Fibroblast of lung (primary cell): ENCODE measurements around the gene RFK. TPM values are rescaled to one million over a fixed set of nuclear protein-coding genes. Genes with fewer than 3 reads are reported as not detected.

Experiments
- DNase-seq, 2 donors: peaks; one replicate each; pipeline versions ENCODE4 v3.0.0 to v3.0.0-alpha.2; 2010; ENCODE audit warnings: low read depth in 2 of 2
- H2AFZ ChIP-seq: 2 replicates; pipeline ENCODE4 v1.5.1; 2012; ENCODE audit warnings: low read length, control low read depth, inconsistent platforms
- H3K27ac ChIP-seq: 2 replicates; pipeline ENCODE4 v1.5.1; 2011; ENCODE audit warnings: low read length, control low read depth; ENCODE audit not compliant: insufficient read depth
- H3K27me3 ChIP-seq: 2 replicates; pipeline ENCODE4 v1.5.1; 2011; ENCODE audit warnings: mild to moderate bottlenecking, low read length; ENCODE audit not compliant: control insufficient read depth, insufficient read depth
- H3K36me3 ChIP-seq: 2 replicates; pipeline ENCODE4 v1.5.1; 2011; ENCODE audit warnings: low read length; ENCODE audit not compliant: control insufficient read depth, insufficient read depth
- H3K4me1 ChIP-seq: 2 replicates; pipeline ENCODE4 v1.5.1; 2011; ENCODE audit warnings: low read length; ENCODE audit not compliant: control insufficient read depth, insufficient read depth; ENCODE audit errors: extremely low read depth
- H3K4me2 ChIP-seq: 2 replicates; pipeline ENCODE4 v1.5.1; 2011; ENCODE audit warnings: low read length, control low read depth; ENCODE audit not compliant: insufficient read depth; ENCODE audit errors: extremely low read depth
- H3K4me3 ChIP-seq, 4 experiments: fragments of 200-600 bp in 1 of 4; sonication (generic) in 1 of 4; replicated peaks in 1 of 4; 2 replicates each; pipeline ENCODE4 v1.5.1; 2011 to 2016; ENCODE audit warnings: low read length in 4 of 4, low read depth in 3 of 4, mild to moderate bottlenecking in 3 of 4, control low read depth in 2 of 4, inconsistent platforms in 1 of 4, mixed read lengths in 1 of 4; ENCODE audit not compliant: insufficient read depth in 1 of 4; ENCODE audit errors: control extremely low read depth in 1 of 4
- H3K79me2 ChIP-seq: 2 replicates; pipeline ENCODE4 v1.5.1; 2012; ENCODE audit warnings: mild to moderate bottlenecking, low read length, inconsistent platforms; ENCODE audit not compliant: control insufficient read depth, insufficient read depth
- H3K9ac ChIP-seq: 2 replicates; pipeline ENCODE4 v1.5.1; 2011; ENCODE audit warnings: mild to moderate bottlenecking, low read length, control low read depth; ENCODE audit not compliant: insufficient read depth
- H3K9me3 ChIP-seq: 2 replicates; pipeline ENCODE4 v1.5.1; 2012; ENCODE audit warnings: low read depth, low read length; ENCODE audit not compliant: control insufficient read depth, insufficient read depth
- H4K20me1 ChIP-seq: 2 replicates; pipeline ENCODE4 v1.5.1; 2011; ENCODE audit warnings: low read length; ENCODE audit not compliant: control insufficient read depth, insufficient read depth; ENCODE audit errors: extremely low read depth
- EZH2 ChIP-seq: IDR thresholded peaks from 2 replicates; pipeline ENCODE4 v1.5.1; 2012; ENCODE audit warnings: low read length, control low read depth, mild to moderate bottlenecking; ENCODE audit errors: missing control alignments
- polyA plus RNA-seq, 2 donors: library from polyadenylated mRNA; depleted of rRNA in 1 of 2; stranded (reverse) in 1 of 2; unstranded in 1 of 2; fragments of >200 nt; gene quantifications; 2 replicates each; pipeline ENCODE4 v1.2.1, GENCODE V29; 2011 to 2012; ENCODE audit warnings: missing spikeins in 1 of 2
- total RNA-seq: library from RNA; depleted of rRNA; stranded (reverse); fragments of >200 nt; gene quantifications from 2 replicates; pipeline ENCODE4 v1.2.1, GENCODE V29; 2014
- TF ChIP-seq, protein P1 (sequence below), 2 donors: IDR thresholded peaks in 1 of 2; conservative IDR thresholded peaks in 1 of 2; 1 replicate in 1 of 2; 2 replicates in 1 of 2; pipeline ENCODE4 v1.5.1; 2011 to 2012; ENCODE audit warnings: low read length in 2 of 2, control low read depth in 1 of 2, inconsistent platforms in 1 of 2, low read depth in 1 of 2, mild to moderate bottlenecking in 1 of 2

Gene RFK
- total and polyA plus RNA-seq, 2 donors (not counting 1 experiment from before 2014, with no cell fraction given) = 22.8 to 27.5 TPM

GRCh38 chr9:76371901-76372300 lies 22.3 kb downstream of the RFK start:
- Histone ChIP-seq H3K36me3 (no peaks in the 10 kb centered on the region), H2AFZ (no peak overlapping the region), H3K4me3 (no peak overlapping the region), H3K4me2 (no peak overlapping the region), H3K9me3 (no peaks in the 10 kb centered on the region), H3K27ac (no peak overlapping the region), H4K20me1 (no peaks in the 10 kb centered on the region), H3K79me2 (no peaks in the 10 kb centered on the region), H3K9ac (no peak overlapping the region), H3K4me1 (peaks cover 13% of the 10 kb centered on the region), H3K27me3 (no peaks in the 10 kb centered on the region)
- no peak for TF ChIP-seq EZH2
- TF ChIP-seq, protein P1, sequence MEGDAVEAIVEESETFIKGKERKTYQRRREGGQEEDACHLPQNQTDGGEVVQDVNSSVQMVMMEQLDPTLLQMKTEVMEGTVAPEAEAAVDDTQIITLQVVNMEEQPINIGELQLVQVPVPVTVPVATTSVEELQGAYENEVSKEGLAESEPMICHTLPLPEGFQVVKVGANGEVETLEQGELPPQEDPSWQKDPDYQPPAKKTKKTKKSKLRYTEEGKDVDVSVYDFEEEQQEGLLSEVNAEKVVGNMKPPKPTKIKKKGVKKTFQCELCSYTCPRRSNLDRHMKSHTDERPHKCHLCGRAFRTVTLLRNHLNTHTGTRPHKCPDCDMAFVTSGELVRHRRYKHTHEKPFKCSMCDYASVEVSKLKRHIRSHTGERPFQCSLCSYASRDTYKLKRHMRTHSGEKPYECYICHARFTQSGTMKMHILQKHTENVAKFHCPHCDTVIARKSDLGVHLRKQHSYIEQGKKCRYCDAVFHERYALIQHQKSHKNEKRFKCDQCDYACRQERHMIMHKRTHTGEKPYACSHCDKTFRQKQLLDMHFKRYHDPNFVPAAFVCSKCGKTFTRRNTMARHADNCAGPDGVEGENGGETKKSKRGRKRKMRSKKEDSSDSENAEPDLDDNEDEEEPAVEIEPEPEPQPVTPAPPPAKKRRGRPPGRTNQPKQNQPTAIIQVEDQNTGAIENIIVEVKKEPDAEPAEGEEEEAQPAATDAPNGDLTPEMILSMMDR (conservative IDR thresholded peaks at IDR 0.05 in 1 of 2, IDR thresholded peaks at IDR 0.05 in 1 of 2; ENCODE audit: low read depth in 1 of 2, low read length in 2 of 2) = no peak
- peak; percentile 30 to 80 for DNase-seq

DNA sequence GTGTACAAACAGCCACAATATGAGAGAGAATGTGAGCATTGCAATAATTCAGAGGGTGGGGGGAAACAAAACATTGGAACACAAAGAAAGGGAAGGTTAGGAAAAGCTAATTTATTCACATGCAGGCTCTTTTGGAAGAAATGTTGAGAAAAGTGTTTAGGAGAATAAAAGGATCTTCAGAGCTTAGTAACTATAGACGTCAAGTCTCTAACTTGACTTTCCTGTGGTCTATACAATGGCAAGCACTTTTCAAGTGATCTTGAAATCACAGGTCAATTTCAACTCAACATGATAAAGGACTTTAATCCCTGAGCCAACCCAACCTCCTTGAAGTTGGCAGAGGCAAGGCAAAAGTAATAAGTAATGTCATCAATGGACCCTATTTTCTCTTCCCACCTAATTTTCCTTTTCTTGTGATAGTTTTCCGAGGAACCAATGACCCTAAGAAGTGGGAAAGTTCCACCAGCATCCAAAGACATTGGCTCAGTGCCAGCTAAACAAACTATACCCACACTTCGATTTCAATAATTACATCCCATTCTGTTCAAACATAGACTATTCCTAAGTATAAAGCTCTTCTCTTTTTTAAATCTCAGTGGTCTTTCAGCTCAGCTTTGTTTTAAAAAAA lies 23.7 kb downstream of the RFK start:
- no peaks in the 10 kb centered on the region for H3K79me2 ChIP-seq
- no peak overlapping the region for H3K27ac ChIP-seq

GRCh38 chr9:76369583-76369982 lies 24.6 kb downstream of the RFK start:
- TF ChIP-seq, protein P1 (conservative IDR thresholded peaks at IDR 0.05 in 1 of 2, IDR thresholded peaks at IDR 0.05 in 1 of 2; ENCODE audit: low read depth in 1 of 2, low read length in 2 of 2) = no peak
- no peak for TF ChIP-seq EZH2
- DNase-seq = peak; percentile 60 to 86
- no peak overlapping the region for H3K9ac ChIP-seq
- no peaks in the 10 kb centered on the region for H3K36me3 ChIP-seq
- H3K4me2 ChIP-seq = no peak overlapping the region
- no peak overlapping the region for H2AFZ ChIP-seq
- H3K27ac ChIP-seq = no peak overlapping the region
- peaks cover 8% of the 10 kb centered on the region for H3K4me1 ChIP-seq
- H3K79me2 ChIP-seq = no peaks in the 10 kb centered on the region
- H3K4me3 ChIP-seq = no peak overlapping the region
- H3K9me3 ChIP-seq = no peaks in the 10 kb centered on the region
- no peaks in the 10 kb centered on the region for H4K20me1 ChIP-seq
- H3K27me3 ChIP-seq = no peaks in the 10 kb centered on the region

More for the DNA sequence above, 23.7 kb downstream of the RFK start:
- no peaks in the 10 kb centered on the region for H3K36me3 ChIP-seq
- no peaks in the 10 kb centered on the region for H3K9me3 ChIP-seq
- H3K27me3 ChIP-seq = no peaks in the 10 kb centered on the region
- TF ChIP-seq, protein P1 (conservative IDR thresholded peaks at IDR 0.05 in 1 of 2, IDR thresholded peaks at IDR 0.05 in 1 of 2; ENCODE audit: low read depth in 1 of 2, low read length in 2 of 2) = no peak
- TF ChIP-seq EZH2 = no peak
- peaks cover 12% of the 10 kb centered on the region for H3K4me1 ChIP-seq
- no peak overlapping the region for H3K4me3 ChIP-seq
- H3K4me2 ChIP-seq = no peak overlapping the region
- no peaks in the 10 kb centered on the region for H4K20me1 ChIP-seq
- no peak for DNase-seq
- no peak overlapping the region for H3K9ac ChIP-seq
- H2AFZ ChIP-seq = no peak overlapping the region
